ENCODE data around the gene GUCY2C.

DNA sequence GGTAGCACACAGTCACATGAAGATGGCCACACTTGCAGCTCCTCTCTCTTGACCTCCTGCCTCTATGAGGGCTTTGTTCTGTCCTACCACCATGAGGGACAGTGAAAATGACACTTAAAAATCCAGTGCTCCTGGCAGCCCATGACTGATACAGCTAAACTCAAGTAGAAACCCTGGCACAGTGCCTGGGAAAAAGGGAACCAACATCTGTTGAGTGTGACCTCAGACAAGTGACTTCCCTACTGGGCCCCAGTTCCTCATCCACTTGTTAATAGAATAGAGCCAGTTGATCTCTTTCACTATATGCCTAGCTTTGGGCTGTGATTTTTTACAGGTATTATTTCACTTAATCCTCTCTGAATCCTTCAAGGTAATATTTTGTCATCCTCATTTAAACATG lies 4.8 kb downstream of the GUCY2C start:
- no peak for TF ChIP-seq ZNF544 (tag by site-specific recombination; IDR thresholded peaks at IDR 0.05)
- TF ChIP-seq, protein P1, sequence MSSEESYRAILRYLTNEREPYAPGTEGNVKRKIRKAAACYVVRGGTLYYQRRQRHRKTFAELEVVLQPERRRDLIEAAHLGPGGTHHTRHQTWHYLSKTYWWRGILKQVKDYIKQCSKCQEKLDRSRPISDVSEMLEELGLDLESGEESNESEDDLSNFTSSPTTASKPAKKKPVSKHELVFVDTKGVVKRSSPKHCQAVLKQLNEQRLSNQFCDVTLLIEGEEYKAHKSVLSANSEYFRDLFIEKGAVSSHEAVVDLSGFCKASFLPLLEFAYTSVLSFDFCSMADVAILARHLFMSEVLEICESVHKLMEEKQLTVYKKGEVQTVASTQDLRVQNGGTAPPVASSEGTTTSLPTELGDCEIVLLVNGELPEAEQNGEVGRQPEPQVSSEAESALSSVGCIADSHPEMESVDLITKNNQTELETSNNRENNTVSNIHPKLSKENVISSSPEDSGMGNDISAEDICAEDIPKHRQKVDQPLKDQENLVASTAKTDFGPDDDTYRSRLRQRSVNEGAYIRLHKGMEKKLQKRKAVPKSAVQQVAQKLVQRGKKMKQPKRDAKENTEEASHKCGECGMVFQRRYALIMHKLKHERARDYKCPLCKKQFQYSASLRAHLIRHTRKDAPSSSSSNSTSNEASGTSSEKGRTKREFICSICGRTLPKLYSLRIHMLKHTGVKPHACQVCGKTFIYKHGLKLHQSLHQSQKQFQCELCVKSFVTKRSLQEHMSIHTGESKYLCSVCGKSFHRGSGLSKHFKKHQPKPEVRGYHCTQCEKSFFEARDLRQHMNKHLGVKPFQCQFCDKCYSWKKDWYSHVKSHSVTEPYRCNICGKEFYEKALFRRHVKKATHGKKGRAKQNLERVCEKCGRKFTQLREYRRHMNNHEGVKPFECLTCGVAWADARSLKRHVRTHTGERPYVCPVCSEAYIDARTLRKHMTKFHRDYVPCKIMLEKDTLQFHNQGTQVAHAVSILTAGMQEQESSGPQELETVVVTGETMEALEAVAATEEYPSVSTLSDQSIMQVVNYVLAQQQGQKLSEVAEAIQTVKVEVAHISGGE (tag by site-specific recombination; conservative IDR thresholded peaks at IDR 0.05; ENCODE audit: low read depth) = no peak
- TF ChIP-seq ZNF664 (tag by site-specific recombination; IDR thresholded peaks at IDR 0.05) = no peak
